ENCODE measurements around the gene CMIP.
"Not testable (repeated sequence)": the region's sequence is repeated elsewhere in the genome, so short reads cannot be mapped to it uniquely, and the experiment has no call there.

Gene CMIP

DNA sequence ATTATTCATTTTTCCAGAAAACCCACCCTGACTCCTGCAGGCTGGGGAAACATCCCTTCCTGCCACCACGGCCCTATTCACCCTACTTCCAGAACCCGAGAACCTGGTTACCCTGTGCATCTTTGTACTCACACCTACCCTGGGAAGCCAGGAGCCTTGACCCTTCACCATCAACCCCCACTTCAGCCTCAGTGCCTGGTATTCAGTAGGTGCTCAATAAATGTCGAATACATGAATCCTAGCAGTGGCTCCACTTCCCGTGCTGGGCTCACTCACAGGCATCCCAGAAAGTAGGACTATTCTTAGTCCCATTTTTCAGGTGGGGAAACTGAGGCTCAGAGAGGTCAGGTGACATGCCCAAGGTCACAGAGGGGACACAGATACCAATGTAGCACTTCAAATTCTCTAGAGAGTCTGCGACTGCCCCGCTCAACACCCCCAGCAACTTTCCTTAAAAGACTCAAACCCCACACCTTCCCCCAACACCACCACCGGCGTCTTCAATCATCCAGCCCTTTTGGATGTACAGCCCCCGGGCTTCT, 36.1 kb upstream of the CMIP start:
- Histone ChIP-seq H3K4me1 (ENCODE audit: control insufficient read depth in 1 of 2, insufficient read depth in 2 of 2, low read length in 2 of 2) (peaks cover 0 to 4% of the 10 kb centered on the region in 2 donors), H3K4me3 (ENCODE audit: low read depth in 1 of 2, low read length in 2 of 2) (no peak overlapping the region), H3K9me3 (ENCODE audit: control insufficient read depth in 1 of 2, low read length in 2 of 2) (no peaks in the 10 kb centered on the region), H3K27ac (ENCODE audit: low read length) (no peak overlapping the region), H3K36me3 (ENCODE audit: control insufficient read depth in 1 of 2, insufficient read depth in 2 of 2, low read length in 2 of 2) (no peaks in the 10 kb centered on the region), H3K27me3 (ENCODE audit: low read depth, low read length) (no peaks in the 10 kb centered on the region)

- no peak overlapping the region for H3K4me3 ChIP-seq (ENCODE audit: low read depth in 1 of 2, low read length in 2 of 2)
- no peaks in the 10 kb centered on the region for H3K36me3 ChIP-seq (ENCODE audit: control insufficient read depth in 1 of 2, insufficient read depth in 2 of 2, low read length in 2 of 2)
- no peaks in the 10 kb centered on the region for H3K4me1 ChIP-seq (ENCODE audit: control insufficient read depth in 1 of 2, insufficient read depth in 2 of 2, low read length in 2 of 2)
- H3K27ac ChIP-seq (ENCODE audit: low read length): no peak overlapping the region
- no peaks in the 10 kb centered on the region for H3K27me3 ChIP-seq (ENCODE audit: low read depth, low read length)
- no peaks in the 10 kb centered on the region for H3K9me3 ChIP-seq (ENCODE audit: control insufficient read depth in 1 of 2, low read length in 2 of 2)
Observed at GRCh38 chr16:81409016-81409556, 35.5 kb upstream of the CMIP start.

- no peak overlapping the region for H3K4me3 ChIP-seq (ENCODE audit: low read depth in 1 of 2, low read length in 2 of 2)
- H3K9me3 ChIP-seq (ENCODE audit: control insufficient read depth in 1 of 2, low read length in 2 of 2): no peaks in the 10 kb centered on the region
- no peak overlapping the region for H3K27ac ChIP-seq (ENCODE audit: low read length)
- no peaks in the 10 kb centered on the region for H3K4me1 ChIP-seq (ENCODE audit: control insufficient read depth in 1 of 2, insufficient read depth in 2 of 2, low read length in 2 of 2)
- no peaks in the 10 kb centered on the region for H3K27me3 ChIP-seq (ENCODE audit: low read depth, low read length)
- H3K36me3 ChIP-seq (ENCODE audit: control insufficient read depth in 1 of 2, insufficient read depth in 2 of 2, low read length in 2 of 2): no peaks in the 10 kb centered on the region
Observed at GRCh38 chr16:81410643-81411293, 33.8 kb upstream of the CMIP start.

DNA sequence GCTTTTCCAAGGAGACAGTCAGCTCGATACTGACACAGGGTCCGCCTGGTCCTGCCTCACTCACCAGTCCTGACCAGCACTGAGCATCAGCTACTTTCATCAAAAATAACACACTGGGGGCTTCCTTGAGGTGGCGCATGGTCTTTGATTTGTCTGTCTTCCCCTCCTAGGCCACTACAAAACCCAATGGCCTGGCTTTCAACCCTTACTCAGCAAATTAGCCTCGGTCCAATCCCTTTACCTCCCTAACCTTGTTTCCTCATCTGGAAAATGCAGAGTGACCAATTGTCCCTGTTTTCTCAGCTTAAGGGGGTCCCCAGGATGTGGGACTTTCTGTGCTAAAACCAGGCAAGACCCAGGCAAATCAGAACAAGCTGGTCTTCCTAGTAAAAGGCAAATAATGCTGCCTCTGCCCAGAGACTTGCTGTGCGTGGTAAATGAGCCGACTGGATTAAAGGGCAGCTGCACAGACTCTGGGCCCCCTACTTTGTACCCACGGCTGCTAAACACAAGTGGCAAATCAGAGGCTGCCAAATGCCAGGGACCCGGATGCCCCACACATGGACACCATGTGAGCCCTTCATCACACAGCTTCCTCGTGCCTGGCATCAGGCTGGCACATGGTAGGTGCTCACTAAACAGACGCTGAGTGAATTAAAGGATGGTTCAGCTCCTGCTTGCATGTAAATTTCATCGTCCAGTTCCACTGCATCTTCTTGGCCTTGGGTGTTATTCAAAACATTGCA, 31.2 kb upstream of the CMIP start:
- Histone ChIP-seq H3K36me3 (ENCODE audit: control insufficient read depth in 1 of 2, insufficient read depth in 2 of 2, low read length in 2 of 2) (no peaks in the 10 kb centered on the region), H3K27ac (ENCODE audit: low read length) (no peak overlapping the region), H3K27me3 (ENCODE audit: low read depth, low read length) (no peaks in the 10 kb centered on the region), H3K9me3 (ENCODE audit: control insufficient read depth in 1 of 2, low read length in 2 of 2) (no peaks in the 10 kb centered on the region), H3K4me3 (ENCODE audit: low read depth in 1 of 2, low read length in 2 of 2) (no peak overlapping the region), H3K4me1 (ENCODE audit: control insufficient read depth in 1 of 2, insufficient read depth in 2 of 2, low read length in 2 of 2) (no peaks in the 10 kb centered on the region)

- Histone ChIP-seq H3K4me1 (ENCODE audit: control insufficient read depth in 1 of 2, insufficient read depth in 2 of 2, low read length in 2 of 2) (no peaks in the 10 kb centered on the region), H3K4me3 (ENCODE audit: low read depth in 1 of 2, low read length in 2 of 2) (no peak overlapping the region), H3K36me3 (ENCODE audit: control insufficient read depth in 1 of 2, insufficient read depth in 2 of 2, low read length in 2 of 2) (no peaks in the 10 kb centered on the region), H3K9me3 (ENCODE audit: control insufficient read depth in 1 of 2, low read length in 2 of 2) (no peaks in the 10 kb centered on the region), H3K27me3 (ENCODE audit: low read depth, low read length) (no peaks in the 10 kb centered on the region), H3K27ac (ENCODE audit: low read length) (no peak overlapping the region)
Observed at GRCh38 chr16:81415751-81416150, 28.9 kb upstream of the CMIP start.

GRCh38 chr16:81416749-81417148, 27.9 kb upstream of the CMIP start:
- Histone ChIP-seq H3K36me3 (ENCODE audit: control insufficient read depth in 1 of 2, insufficient read depth in 2 of 2, low read length in 2 of 2) (no peaks in the 10 kb centered on the region), H3K27me3 (ENCODE audit: low read depth, low read length) (no peaks in the 10 kb centered on the region)

GRCh38 chr16:81417210-81417609, 27.4 kb upstream of the CMIP start:
- Histone ChIP-seq H3K27me3 (ENCODE audit: low read depth, low read length) (no peaks in the 10 kb centered on the region), H3K27ac (ENCODE audit: low read length) (no peak overlapping the region), H3K36me3 (ENCODE audit: control insufficient read depth in 1 of 2, insufficient read depth in 2 of 2, low read length in 2 of 2) (no peaks in the 10 kb centered on the region), H3K4me3 (ENCODE audit: low read depth in 1 of 2, low read length in 2 of 2) (no peak overlapping the region), H3K4me1 (ENCODE audit: control insufficient read depth in 1 of 2, insufficient read depth in 2 of 2, low read length in 2 of 2) (no peaks in the 10 kb centered on the region), H3K9me3 (ENCODE audit: control insufficient read depth in 1 of 2, low read length in 2 of 2) (no peaks in the 10 kb centered on the region)

More at GRCh38 chr16:81416749-81417148, 27.9 kb upstream of the CMIP start:
- H3K4me3 ChIP-seq (ENCODE audit: low read depth in 1 of 2, low read length in 2 of 2): no peak overlapping the region
- H3K27ac ChIP-seq (ENCODE audit: low read length): no peak overlapping the region
- no peaks in the 10 kb centered on the region for H3K4me1 ChIP-seq (ENCODE audit: control insufficient read depth in 1 of 2, insufficient read depth in 2 of 2, low read length in 2 of 2)
- H3K9me3 ChIP-seq (ENCODE audit: control insufficient read depth in 1 of 2, low read length in 2 of 2): no peaks in the 10 kb centered on the region

- H3K27me3 ChIP-seq (ENCODE audit: low read depth, low read length): no peaks in the 10 kb centered on the region
- no peaks in the 10 kb centered on the region for H3K9me3 ChIP-seq (ENCODE audit: control insufficient read depth in 1 of 2, low read length in 2 of 2)
- no peaks in the 10 kb centered on the region for H3K36me3 ChIP-seq (ENCODE audit: control insufficient read depth in 1 of 2, insufficient read depth in 2 of 2, low read length in 2 of 2)
- H3K4me1 ChIP-seq (ENCODE audit: control insufficient read depth in 1 of 2, insufficient read depth in 2 of 2, low read length in 2 of 2): no peaks in the 10 kb centered on the region
- no peak overlapping the region for H3K4me3 ChIP-seq (ENCODE audit: low read depth in 1 of 2, low read length in 2 of 2)
- H3K27ac ChIP-seq (ENCODE audit: low read length): no peak overlapping the region
Observed at GRCh38 chr16:81419806-81420205, 24.8 kb upstream of the CMIP start.

DNA sequence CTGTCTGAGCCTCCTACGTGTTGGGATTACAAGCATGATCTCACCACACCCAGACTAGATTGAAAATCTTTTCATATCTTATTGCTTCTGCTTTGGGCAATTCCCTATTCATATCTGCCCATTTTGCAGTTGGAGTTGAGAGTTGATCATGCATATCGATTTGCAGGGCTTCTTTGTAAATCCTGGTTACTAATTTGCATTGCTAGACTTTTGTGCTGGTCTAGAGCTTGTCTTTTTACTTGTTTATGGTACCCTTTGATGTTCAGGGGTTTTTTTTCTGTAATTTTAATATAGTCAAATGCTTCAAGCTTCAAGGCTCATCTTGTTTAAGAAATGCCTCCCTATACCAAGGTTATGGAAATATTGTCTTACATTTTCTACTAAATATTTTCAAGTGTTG, 23.5 kb upstream of the CMIP start:
- Histone ChIP-seq H3K36me3 (ENCODE audit: control insufficient read depth in 1 of 2, insufficient read depth in 2 of 2, low read length in 2 of 2) (no peaks in the 10 kb centered on the region), H3K27ac (ENCODE audit: low read length) (no peak overlapping the region), H3K9me3 (ENCODE audit: control insufficient read depth in 1 of 2, low read length in 2 of 2) (no peaks in the 10 kb centered on the region), H3K4me1 (ENCODE audit: control insufficient read depth in 1 of 2, insufficient read depth in 2 of 2, low read length in 2 of 2) (no peaks in the 10 kb centered on the region), H3K27me3 (ENCODE audit: low read depth, low read length) (no peaks in the 10 kb centered on the region), H3K4me3 (ENCODE audit: low read depth in 1 of 2, low read length in 2 of 2) (no peak overlapping the region)

DNA sequence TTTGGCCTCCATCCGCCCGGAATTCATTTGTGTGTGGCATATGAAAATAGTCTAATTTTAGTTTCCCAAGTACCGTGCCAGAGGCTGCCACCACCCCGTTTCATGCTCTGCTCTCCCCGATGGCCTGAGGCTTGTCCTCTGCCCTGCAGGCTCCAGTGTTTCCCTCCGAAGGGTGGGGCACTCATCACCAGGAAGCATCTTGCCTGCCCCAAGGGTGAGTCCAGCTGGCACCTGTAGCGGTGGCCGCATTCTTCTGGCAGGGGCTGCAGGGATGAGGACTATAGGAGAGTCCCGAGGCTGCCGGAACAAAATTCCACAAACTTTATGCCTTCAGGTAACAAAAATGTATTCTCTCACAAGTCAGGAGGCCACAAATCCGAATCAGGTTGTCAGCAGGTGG, 23.1 kb upstream of the CMIP start:
- Histone ChIP-seq H3K36me3 (ENCODE audit: control insufficient read depth in 1 of 2, insufficient read depth in 2 of 2, low read length in 2 of 2) (no peaks in the 10 kb centered on the region), H3K27me3 (ENCODE audit: low read depth, low read length) (no peaks in the 10 kb centered on the region), H3K4me3 (ENCODE audit: low read depth in 1 of 2, low read length in 2 of 2) (no peak overlapping the region), H3K9me3 (ENCODE audit: control insufficient read depth in 1 of 2, low read length in 2 of 2) (no peaks in the 10 kb centered on the region), H3K4me1 (ENCODE audit: control insufficient read depth in 1 of 2, insufficient read depth in 2 of 2, low read length in 2 of 2) (no peaks in the 10 kb centered on the region), H3K27ac (ENCODE audit: low read length) (no peak overlapping the region)

- not testable (repeated sequence) for H3K4me1 ChIP-seq (ENCODE audit: control insufficient read depth in 1 of 2, insufficient read depth in 2 of 2, low read length in 2 of 2); H3K4me3 ChIP-seq (ENCODE audit: low read depth in 1 of 2, low read length in 2 of 2); H3K27me3 ChIP-seq (ENCODE audit: low read depth, low read length); H3K9me3 ChIP-seq (ENCODE audit: control insufficient read depth in 1 of 2, low read length in 2 of 2); H3K27ac ChIP-seq (ENCODE audit: low read length); H3K36me3 ChIP-seq (ENCODE audit: control insufficient read depth in 1 of 2, insufficient read depth in 2 of 2, low read length in 2 of 2)
Observed at GRCh38 chr16:81422153-81422552, 22.5 kb upstream of the CMIP start.

Data from muscle layer of duodenum (tissue), 2 donors.